ENCODE results near the gene SH3RF1.

- TF ChIP-seq CTCF (IDR thresholded peaks at IDR 0.05) (no peak), EZH2 (IDR thresholded peaks at IDR 0.05) (no peak)
Measured at GRCh38 chr4:169278624-169279023, 7.9 kb upstream of the SH3RF1 start.

Data from neural progenitor cell (in vitro differentiated cells).